ENCODE data around the gene LVRN. TPM values are rescaled to one million over a fixed set of nuclear protein-coding genes. Genes with fewer than 3 reads are reported as not detected.
"Not testable (repeated sequence)": the region's sequence is repeated elsewhere in the genome, so short reads cannot be mapped to it uniquely, and the experiment has no call there.

LVRN gene, protein sequence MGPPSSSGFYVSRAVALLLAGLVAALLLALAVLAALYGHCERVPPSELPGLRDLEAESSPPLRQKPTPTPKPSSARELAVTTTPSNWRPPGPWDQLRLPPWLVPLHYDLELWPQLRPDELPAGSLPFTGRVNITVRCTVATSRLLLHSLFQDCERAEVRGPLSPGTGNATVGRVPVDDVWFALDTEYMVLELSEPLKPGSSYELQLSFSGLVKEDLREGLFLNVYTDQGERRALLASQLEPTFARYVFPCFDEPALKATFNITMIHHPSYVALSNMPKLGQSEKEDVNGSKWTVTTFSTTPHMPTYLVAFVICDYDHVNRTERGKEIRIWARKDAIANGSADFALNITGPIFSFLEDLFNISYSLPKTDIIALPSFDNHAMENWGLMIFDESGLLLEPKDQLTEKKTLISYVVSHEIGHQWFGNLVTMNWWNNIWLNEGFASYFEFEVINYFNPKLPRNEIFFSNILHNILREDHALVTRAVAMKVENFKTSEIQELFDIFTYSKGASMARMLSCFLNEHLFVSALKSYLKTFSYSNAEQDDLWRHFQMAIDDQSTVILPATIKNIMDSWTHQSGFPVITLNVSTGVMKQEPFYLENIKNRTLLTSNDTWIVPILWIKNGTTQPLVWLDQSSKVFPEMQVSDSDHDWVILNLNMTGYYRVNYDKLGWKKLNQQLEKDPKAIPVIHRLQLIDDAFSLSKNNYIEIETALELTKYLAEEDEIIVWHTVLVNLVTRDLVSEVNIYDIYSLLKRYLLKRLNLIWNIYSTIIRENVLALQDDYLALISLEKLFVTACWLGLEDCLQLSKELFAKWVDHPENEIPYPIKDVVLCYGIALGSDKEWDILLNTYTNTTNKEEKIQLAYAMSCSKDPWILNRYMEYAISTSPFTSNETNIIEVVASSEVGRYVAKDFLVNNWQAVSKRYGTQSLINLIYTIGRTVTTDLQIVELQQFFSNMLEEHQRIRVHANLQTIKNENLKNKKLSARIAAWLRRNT
- total RNA-seq = under 1 TPM in 1 of 3 donors, not detected in 2; 0.77 TPM
- 0.14 TPM for total RNA-seq (2013)

DNA sequence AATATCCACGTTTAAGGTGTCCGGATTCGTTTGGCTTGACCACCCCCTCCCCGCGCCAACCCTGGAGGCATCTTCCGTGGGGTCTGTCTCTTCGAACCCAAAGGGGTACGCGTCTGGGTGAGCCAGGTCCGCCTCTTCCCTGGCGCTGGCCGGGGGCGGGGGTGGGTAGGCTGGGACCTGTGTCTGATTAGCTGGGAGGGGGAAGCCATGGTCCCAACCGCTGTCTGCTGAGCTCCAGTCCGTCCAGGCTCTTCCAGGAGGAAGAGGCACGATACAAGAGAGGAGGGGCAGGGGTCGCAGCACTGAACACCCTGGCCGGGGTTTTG is at the start of gene LVRN:
LVRN (plus strand) TSS at position 237 of the 326 bp plus-strand sequence. CDS start 143 bp downstream, outside the sequence.
- H3K36me3 Mint-ChIP-seq = no peaks in the 10 kb centered on the region
- H3K9me3 ChIP-seq (ENCODE audit: control insufficient read depth, insufficient read depth, low read length) = no peaks in the 10 kb centered on the region
- H3K27me3 ChIP-seq (ENCODE audit: control insufficient read depth, insufficient read depth, low read length) = peaks cover 33% of the 10 kb centered on the region
- no peak within 1 kb of the TSS for H3K27ac Mint-ChIP-seq
- peaks cover 20% of the 10 kb centered on the region for H3K4me1 ChIP-seq (ENCODE audit: control insufficient read depth, insufficient read depth, low read length)
- no peak within 1 kb of the TSS for H3K4me3 ChIP-seq (ENCODE audit: low read length)
- intact Hi-C loops (cut with micrococcal nuclease) = no loop called here
- H3K4me1 Mint-ChIP-seq = peaks cover 0 to 10% of the 10 kb centered on the region in 2 donors
- TF ChIP-seq, protein P1, sequence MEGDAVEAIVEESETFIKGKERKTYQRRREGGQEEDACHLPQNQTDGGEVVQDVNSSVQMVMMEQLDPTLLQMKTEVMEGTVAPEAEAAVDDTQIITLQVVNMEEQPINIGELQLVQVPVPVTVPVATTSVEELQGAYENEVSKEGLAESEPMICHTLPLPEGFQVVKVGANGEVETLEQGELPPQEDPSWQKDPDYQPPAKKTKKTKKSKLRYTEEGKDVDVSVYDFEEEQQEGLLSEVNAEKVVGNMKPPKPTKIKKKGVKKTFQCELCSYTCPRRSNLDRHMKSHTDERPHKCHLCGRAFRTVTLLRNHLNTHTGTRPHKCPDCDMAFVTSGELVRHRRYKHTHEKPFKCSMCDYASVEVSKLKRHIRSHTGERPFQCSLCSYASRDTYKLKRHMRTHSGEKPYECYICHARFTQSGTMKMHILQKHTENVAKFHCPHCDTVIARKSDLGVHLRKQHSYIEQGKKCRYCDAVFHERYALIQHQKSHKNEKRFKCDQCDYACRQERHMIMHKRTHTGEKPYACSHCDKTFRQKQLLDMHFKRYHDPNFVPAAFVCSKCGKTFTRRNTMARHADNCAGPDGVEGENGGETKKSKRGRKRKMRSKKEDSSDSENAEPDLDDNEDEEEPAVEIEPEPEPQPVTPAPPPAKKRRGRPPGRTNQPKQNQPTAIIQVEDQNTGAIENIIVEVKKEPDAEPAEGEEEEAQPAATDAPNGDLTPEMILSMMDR (IDR thresholded peaks at IDR 0.05) = no peak
- H3K27me3 Mint-ChIP-seq (ENCODE audit: low read depth in 2 of 2) = peaks cover 49 to 65% of the 10 kb centered on the region in 2 donors
- no peaks in the 10 kb centered on the region for H3K36me3 ChIP-seq (ENCODE audit: control insufficient read depth, insufficient read depth, low read length)
- H3K9me3 Mint-ChIP-seq = no peaks in the 10 kb centered on the region
- no peak within 1 kb of the TSS for H3K27ac ChIP-seq (ENCODE audit: low read length)
- no peak within 1 kb of the TSS for H3K4me3 Mint-ChIP-seq
- DNase-seq (no peak), ATAC-seq (no peak)
- 10% methylated on average over 18 of the region's 18 CpGs for WGBS (ENCODE audit: insufficient coverage)

DNA sequence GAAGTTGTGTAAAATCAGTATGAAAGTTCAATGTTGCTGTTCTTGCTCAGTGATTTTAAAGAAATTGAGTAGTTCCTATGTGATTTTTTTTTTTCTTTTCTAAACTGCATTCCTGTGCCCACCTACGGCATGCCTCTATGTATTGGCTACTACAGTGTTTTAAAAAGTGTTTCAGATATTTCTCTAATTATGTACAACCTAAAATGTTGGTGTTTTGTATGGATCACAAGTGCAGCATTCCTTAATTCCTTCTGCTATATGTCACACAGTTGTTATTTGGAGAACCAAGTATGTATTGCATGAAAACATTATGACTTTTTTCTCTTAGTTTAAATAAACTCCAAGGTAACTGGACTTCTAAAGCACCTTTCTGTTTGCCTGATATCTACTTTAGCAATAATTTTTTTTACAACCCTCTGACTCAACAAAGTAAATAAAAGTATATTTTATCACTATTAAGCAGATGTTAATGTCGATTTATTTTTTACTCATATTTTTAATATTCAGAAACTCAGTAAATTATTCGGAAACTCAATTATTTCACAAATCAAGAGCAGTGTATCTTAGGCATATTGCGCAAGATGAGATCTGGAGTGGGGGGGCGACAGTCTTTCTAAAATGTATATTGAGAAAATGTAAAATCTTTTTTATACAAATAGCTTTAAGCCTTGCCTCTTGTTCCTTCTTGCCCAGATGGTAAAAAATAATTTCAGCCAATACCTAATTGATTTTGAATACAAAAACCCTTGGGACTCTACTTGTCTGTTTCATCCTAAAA is 48.5 kb upstream of the LVRN start:
- H3K27me3 ChIP-seq (ENCODE audit: control insufficient read depth, insufficient read depth, low read length); H3K36me3 ChIP-seq (ENCODE audit: control insufficient read depth, insufficient read depth, low read length); ATAC-seq; H3K4me1 ChIP-seq (ENCODE audit: control insufficient read depth, insufficient read depth, low read length); H3K27me3 Mint-ChIP-seq (ENCODE audit: low read depth in 2 of 2); intact Hi-C loops (cut with micrococcal nuclease); H3K9me3 Mint-ChIP-seq; H3K4me3 ChIP-seq (ENCODE audit: low read length); H3K9me3 ChIP-seq (ENCODE audit: control insufficient read depth, insufficient read depth, low read length); H3K4me3 Mint-ChIP-seq; H3K27ac ChIP-seq (ENCODE audit: low read length); H3K36me3 Mint-ChIP-seq; H3K4me1 Mint-ChIP-seq; H3K27ac Mint-ChIP-seq; DNase-seq: not testable (repeated sequence)
- no CpG with 5 or more reads among the region's 5 CpGs for WGBS (ENCODE audit: insufficient coverage)

DNA sequence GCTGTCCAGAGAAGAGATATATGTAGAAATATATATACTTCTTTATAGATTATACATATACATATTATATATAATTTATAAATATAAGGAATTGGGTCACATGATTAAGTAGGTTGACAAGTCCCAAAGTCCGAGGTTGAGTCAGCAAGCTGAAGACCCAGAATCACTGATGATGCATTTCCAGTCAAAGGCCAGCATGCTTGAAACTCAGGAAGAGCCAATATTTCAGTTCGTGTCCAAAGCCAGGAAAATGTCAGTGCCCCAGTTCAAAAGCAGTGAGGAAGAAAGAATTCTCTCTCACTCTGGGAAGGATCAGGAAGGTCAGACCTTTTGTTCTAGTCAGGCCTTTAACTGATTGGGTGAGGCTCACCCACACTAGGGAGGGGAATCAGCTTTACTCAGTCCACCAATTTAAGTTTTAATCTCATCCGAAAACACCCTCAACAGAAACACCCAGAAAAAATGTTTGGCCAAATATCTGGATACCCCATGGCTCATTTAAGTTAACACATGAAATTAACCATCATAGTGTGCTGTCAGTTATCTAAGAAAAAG is 42.0 kb upstream of the LVRN start:
- H3K27me3 Mint-ChIP-seq (ENCODE audit: low read depth in 2 of 2) = no peaks in the 10 kb centered on the region
- H3K4me1 ChIP-seq (ENCODE audit: control insufficient read depth, insufficient read depth, low read length) = no peaks in the 10 kb centered on the region
- H3K27ac Mint-ChIP-seq = no peak overlapping the region
- ATAC-seq (no peak), DNase-seq (no peak)
- H3K36me3 ChIP-seq (ENCODE audit: control insufficient read depth, insufficient read depth, low read length) = no peaks in the 10 kb centered on the region
- no peak overlapping the region for H3K4me3 ChIP-seq (ENCODE audit: low read length)
- no peak overlapping the region for H3K27ac ChIP-seq (ENCODE audit: low read length)
- H3K4me3 Mint-ChIP-seq = no peak overlapping the region
- no peaks in the 10 kb centered on the region for H3K27me3 ChIP-seq (ENCODE audit: control insufficient read depth, insufficient read depth, low read length)
- H3K9me3 ChIP-seq (ENCODE audit: control insufficient read depth, insufficient read depth, low read length) = no peaks in the 10 kb centered on the region
- H3K9me3 Mint-ChIP-seq = no peaks in the 10 kb centered on the region
- intact Hi-C loops (cut with micrococcal nuclease) = no loop called here
- TF ChIP-seq, protein P1 (IDR thresholded peaks at IDR 0.05) = no peak
- H3K4me1 Mint-ChIP-seq = no peaks in the 10 kb centered on the region
- 95% methylated on average over 2 of the region's 3 CpGs for WGBS (ENCODE audit: insufficient coverage)
- no peaks in the 10 kb centered on the region for H3K36me3 Mint-ChIP-seq

DNA sequence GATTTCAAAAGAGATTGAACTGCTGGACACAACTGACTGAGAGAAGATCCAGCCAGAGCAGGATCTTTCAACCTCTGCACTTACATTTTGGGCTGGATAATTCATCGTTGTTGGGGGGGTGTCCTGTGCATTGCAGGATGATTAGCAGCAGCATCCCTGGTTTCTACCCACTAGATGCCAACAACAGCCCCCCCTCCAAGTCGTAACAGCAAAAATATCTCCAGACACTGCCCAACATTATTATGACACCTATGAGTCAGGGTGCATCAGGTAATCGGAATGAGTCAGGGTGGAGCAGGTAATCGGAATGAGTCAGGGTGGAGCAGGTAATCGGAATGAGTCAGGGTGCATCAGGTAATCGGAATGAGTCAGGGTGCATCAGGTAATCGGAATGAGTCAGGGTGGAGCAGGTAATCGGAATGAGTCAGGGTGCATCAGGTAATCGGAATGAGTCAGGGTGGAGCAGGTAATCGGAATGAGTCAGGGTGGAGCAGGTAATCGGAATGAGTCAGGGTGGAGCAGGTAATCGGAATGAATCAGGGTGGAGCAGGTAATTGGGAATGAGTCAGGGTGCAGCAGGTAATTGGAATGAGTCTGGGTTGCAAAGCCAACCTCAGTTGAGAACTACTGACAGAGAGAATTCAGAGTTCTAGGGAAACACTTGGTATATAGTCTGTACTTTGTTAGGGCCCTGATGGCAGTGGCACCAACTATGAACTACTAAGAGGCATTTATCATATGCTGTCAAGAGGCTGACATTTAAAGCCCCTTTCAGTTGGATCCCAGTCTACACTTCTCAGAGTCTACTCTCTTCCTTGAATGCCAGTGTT is 33.5 kb upstream of the LVRN start:
- H3K4me3 Mint-ChIP-seq; H3K27ac Mint-ChIP-seq; H3K36me3 ChIP-seq (ENCODE audit: control insufficient read depth, insufficient read depth, low read length); intact Hi-C loops (cut with micrococcal nuclease); H3K27ac ChIP-seq (ENCODE audit: low read length); ATAC-seq; H3K4me3 ChIP-seq (ENCODE audit: low read length); H3K27me3 ChIP-seq (ENCODE audit: control insufficient read depth, insufficient read depth, low read length); H3K9me3 Mint-ChIP-seq; H3K36me3 Mint-ChIP-seq; H3K4me1 ChIP-seq (ENCODE audit: control insufficient read depth, insufficient read depth, low read length); H3K9me3 ChIP-seq (ENCODE audit: control insufficient read depth, insufficient read depth, low read length); DNase-seq; H3K4me1 Mint-ChIP-seq; H3K27me3 Mint-ChIP-seq (ENCODE audit: low read depth in 2 of 2): not testable (repeated sequence)
- 91% methylated on average over 12 of the region's 12 CpGs for WGBS (ENCODE audit: insufficient coverage)

DNA sequence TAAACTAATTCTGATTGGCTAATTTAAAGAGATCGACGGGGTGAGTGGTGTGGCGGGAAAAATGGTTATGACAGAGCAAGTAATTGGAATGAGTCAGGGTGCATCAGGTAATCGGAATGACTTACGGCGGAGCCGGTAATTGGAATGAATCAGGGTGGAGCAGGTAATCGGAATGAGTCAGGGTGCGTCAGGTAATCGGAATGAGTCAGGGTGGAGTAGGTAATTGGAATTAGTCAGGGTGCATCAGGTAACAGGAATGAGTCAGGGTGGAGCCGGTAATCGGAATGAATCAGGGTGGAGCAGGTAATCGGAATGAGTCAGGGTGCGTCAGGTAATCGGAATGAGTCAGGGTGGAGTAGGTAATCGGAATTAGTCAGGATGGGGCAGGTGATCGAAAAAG is 32.1 kb upstream of the LVRN start:
- WGBS (ENCODE audit: insufficient coverage) = 95% methylated on average over 17 of the region's 17 CpGs

More for the DNA sequence above, 32.1 kb upstream of the LVRN start:
- H3K27ac Mint-ChIP-seq; H3K36me3 Mint-ChIP-seq; intact Hi-C loops (cut with micrococcal nuclease); H3K4me1 ChIP-seq (ENCODE audit: control insufficient read depth, insufficient read depth, low read length); H3K27me3 Mint-ChIP-seq (ENCODE audit: low read depth in 2 of 2); H3K4me3 ChIP-seq (ENCODE audit: low read length); H3K4me3 Mint-ChIP-seq; H3K36me3 ChIP-seq (ENCODE audit: control insufficient read depth, insufficient read depth, low read length); ATAC-seq; H3K4me1 Mint-ChIP-seq; DNase-seq; H3K27me3 ChIP-seq (ENCODE audit: control insufficient read depth, insufficient read depth, low read length); H3K9me3 ChIP-seq (ENCODE audit: control insufficient read depth, insufficient read depth, low read length); H3K9me3 Mint-ChIP-seq; H3K27ac ChIP-seq (ENCODE audit: low read length): not testable (repeated sequence)

Measured in natural killer cell (primary cell).